GM18511 (cell line): Measurements from ENCODE around the gene FOXP2.
"Not testable (repeated sequence)": the region's sequence is repeated elsewhere in the genome, so short reads cannot be mapped to it uniquely, and the experiment has no call there.

Experiments used
- ATAC-seq: cut with Tn5 transposase; IDR thresholded peaks from one replicate; pipeline ENCODE4 v1.9.1; 2021; ENCODE audit warnings: mild to moderate bottlenecking, moderate library complexity; ENCODE audit not compliant: unreplicated experiment

FOXP2 gene

DNA sequence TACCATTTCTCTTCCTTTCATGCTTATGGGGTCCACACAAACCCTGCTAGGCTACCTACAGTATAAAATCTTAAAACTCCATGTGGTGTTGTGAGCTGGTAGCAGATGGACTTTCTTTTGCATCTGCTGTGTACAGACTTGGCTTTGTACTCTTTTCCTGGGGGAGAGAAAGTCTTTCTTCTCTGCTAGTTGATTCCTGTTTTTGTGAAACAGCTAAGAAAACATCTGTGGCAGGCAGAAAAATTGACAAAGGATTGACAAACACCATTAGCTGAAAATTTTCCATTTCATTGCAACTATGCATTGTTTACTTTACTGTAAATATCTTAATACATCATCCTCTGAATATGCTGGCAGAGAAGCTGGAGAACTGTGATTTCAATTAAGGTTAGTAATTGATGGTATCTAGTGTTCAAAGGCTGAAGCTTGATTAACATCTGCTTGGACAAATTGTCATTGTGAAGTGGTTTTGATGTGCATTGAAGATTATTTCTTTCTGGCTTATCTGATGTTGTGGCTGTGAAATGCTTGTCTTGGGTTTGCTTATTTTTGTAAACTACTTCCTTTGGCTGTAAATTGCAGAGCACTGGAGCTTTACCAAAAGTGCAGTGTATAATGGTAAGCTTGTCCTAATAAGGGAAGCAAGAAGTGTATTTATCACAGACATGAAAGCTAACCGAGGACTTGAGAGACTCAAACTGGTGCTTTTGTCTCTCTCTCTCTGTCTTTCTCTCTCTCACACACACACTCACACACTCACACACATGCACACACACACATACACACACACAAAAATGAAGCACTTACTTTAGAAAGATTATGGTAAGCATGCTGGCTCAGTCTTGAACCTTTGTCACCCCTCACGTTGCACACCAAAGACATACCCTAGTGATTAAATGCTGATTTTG is at the start of gene FOXP2:
Gene FOXP2, plus strand, starts transcription at position 660 of the 908 bp plus-strand sequence. CDS start 11,697 bp downstream, outside the sequence.
- ATAC-seq, result no peak

DNA sequence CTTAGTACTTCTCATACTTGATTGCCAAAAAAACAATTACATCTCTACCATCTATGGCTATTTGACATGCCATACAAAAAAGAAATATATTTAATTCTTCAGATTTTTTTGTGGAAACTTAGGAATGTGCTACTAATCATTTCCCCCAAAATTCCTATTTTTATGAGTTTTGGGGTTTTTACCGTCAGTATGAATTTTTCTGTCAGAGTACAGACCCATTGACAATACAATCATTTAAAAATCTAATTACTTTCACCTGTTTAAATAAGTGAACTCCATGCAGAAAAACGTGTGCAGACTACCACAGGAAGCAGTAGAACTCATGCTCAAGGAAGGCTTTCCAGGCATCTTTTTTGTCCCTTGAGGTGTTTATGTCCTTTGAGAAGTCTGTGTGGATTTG is 48.8 kb upstream of the FOXP2 start:
- no peak for ATAC-seq

DNA sequence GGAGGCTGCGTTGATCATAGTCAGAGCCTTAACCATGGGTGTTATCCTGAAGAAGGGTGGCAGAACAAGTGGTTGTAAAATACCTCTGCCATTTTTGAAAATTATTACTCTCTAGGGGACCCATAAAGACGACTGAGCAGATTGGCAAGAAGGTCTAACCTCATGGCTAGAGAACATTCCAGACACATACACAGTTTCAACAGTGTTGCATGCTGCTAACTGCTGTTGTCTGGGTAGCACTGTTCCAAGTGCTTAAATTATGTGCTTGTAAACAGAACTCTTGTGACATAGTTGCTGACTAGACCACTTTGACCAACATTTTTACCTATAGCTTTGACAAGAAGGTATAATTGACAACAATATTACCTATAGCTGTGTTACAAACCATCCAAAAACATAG is 46.1 kb upstream of the FOXP2 start:
- no peak for ATAC-seq

DNA sequence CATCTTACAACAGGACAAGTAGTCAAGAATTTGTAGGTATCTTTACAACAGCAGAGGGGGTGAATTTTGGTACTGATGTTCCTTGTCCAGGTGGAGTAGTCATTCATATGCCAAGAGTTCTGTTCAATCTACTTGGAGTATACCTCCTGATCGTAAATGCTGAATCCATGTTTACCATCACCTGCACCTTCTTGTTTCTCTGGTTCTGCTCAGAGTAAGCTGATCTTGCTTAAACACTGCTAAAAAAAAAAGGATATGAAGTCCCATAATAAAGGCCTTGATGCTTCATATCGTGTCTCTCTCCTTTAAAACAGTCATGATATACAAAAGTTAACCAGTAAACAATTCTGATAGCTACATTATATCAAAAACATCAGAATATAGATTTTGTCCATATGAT is 45.3 kb upstream of the FOXP2 start:
- no peak for ATAC-seq

DNA sequence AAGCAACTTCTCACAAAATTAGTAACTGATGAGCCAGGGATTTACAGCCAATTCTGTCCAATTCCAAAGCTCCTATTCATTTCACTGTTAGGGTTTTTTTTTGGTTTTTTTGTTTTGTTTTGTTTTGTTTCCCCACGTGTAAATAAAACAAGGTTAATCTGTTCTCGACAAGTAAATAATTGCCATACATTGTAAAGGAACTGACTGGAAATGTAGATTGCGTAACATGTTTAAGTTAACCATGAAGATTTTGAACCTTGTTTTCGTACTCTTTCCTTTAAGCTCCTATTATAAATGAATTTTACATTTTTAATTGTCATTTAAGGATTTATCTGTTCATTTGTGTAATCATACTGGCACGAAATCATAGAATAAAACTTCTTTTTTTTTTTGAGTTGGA is 42.0 kb upstream of the FOXP2 start:
- no peak for ATAC-seq

DNA sequence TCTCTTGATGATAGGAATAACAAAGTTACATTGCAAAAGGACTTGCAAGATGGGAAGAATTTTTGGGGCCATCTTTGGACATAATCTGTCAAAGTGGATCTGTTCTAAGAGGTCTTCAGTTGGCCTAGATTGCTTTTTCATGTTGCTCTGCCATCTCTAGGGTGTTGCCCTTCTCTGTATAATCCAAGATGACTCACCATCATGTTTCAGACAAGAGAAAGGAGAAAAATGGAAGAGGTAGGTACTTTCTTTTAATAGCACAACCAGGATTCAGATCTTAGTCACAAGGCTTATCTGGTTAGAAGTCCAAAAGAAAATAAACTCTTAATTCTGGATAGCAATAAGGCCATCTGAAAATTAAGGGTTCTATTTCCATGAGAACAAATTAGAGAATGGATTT is 38.7 kb upstream of the FOXP2 start:
- no peak for ATAC-seq

DNA sequence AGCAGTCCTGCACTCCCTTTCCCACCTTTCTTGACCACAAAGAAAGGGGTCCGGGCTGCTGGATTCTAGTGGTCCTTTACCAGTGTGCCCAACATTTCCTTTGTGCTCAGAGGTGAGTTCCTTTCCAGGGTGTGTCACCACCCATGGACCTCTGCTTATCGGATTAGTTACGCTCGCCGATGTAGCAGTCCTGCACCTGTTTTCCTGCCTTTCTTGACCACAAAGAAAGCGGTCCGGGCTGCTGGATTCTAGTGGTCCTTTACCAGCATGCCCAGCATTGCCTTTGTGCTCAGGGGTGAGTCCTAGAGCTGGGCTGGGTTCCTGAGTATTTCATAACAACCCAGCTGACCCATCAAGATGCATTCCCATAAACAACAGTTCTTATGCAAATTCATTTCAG is 30.7 kb upstream of the FOXP2 start:
- ATAC-seq, result not testable (repeated sequence)

DNA sequence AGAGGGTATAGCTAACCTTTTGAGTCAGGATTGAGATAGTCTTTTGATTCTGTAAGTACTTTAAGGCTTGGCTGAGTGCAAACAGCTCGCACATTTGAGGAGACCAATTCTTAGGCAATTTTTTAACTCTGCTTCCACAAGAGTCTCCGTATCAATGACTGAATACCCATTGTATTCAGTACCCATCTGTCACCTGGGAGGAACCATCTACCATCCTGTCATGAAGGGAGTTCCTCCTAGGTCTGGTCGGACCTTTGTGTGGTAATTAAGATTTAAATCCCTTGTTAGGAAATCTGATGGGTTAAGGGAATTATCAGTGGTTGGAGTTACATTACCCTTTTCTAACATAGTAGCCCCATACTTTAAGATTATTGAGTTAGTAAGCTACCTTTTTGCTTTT is 30.3 kb upstream of the FOXP2 start:
- not testable (repeated sequence) for ATAC-seq

DNA sequence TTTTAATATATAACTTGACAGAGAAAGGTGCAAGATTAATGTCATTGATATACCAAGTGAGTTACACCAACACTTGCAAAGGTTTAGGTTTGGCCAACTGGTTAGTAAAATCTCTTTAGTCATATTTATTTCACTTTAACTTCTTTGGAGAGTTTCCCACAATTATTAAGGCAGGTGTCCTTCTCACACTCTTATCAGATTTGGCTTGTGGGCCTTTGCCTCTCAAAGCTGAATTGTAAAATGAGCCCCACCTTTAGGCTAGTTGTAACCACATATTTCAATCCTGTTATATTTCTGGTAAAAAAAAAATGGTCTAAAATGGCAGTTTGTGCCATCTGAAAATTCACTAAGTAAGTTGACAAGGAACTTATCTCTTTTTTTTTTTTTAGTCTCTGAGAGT is 26.6 kb upstream of the FOXP2 start:
- no peak for ATAC-seq

DNA sequence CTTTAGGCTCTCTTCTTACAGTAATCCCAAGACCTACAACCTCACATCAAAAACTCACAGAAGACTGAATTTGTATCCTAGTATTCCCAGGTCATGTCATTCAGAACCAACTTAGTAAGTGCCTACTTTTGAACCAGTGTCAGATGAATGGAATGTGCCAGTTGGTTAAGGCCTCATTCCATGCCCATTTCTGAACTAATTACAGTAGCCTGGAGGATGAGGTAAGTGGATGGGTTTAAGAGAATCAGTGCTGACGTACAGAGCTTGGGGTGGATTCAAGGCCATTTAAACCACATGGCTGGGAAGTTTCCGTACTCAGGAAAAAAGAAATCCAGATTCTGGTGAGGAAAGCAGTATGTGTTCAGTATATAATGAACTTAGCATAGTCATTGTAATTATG is 21.9 kb upstream of the FOXP2 start:
- ATAC-seq, result no peak

DNA sequence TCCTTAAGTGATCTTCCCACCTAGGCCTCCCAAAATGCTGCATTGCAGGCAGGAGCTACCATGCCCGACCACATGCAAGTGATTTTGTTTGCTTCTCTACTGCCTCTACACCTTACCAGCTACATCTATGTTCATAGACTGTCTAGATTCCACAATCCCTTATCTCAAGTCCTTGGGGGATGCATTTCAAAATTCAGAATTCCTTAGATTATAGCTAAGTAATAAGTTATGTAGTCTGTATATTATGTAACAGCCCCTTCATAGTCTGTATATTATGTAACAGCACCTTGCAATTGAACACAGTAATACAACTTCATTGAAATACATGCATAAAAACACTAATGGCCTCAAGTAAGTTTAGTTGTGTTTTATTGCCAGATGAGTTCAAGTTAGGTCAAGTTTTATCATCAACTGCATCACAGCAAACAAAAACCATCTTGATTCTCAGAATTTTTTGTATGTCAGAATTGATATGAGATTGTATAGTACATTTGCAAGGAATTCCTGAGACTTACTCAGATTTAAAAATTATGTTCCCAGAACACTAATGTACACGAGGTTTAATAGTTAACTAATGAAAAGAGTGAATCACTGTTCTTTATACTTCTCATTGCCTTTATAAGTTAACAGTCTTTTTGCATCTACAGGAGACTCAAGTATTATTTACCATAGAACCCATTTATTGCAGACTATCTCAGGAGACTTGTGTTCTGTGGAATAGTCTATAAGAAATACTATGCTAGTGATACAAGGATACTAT is 11.6 kb upstream of the FOXP2 start:
- no peak for ATAC-seq

DNA sequence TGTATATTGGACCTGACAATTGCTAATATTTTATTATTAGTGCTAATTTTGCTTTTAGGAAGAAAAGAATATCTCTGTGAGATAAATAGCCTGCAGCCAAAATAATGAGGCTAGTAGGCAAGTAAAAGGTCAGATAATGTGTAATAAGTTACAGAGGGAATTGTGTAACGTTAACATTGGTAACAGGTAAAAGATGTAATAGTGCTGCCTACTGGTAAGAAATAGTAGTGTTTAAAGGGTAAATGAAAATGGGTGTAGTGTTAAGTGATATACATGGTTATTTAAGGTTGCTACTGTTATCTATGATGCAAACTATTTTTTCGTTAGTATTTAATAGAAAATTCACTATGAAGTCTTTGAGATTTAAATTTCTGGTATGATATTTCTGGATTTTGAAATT is 9.2 kb upstream of the FOXP2 start:
- no peak for ATAC-seq

DNA sequence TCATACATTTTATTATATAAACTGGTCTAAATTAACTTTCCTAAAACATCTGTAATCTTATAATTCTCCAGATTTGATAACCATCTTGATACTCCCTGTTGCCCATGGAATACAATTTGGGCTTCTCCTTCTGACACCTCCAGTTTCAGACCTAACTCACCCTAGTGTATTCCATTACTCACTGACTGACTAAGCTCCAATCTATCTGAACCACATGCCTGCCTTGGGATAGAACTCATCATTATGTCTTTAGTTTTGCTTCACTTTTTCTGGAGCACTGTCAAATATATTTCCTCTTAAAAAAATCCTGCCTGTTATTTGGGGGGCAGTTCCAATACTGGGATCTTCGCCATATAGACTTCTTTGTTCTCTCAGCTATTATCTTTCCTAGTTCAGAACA is 4.9 kb upstream of the FOXP2 start:
- no peak for ATAC-seq

DNA sequence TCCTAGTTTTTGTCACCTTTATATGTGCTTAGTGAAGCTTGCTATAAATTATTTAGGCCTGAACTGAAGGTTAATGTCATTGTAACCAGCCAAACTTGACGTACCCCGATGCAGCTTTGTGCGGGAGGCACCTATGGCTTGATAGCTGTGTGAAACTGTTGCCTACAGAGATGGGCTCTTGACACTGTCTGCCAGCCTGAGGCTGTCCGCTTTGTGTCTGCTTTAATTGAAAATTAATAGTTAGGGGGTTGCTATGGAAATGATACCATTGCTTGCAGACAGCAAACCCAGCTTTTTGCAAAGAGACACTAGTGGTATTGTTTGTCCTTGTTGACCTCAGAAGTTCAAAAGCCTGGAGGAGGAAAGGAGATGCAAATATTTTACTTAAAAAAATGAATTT is 2.1 kb upstream of the FOXP2 start:
- ATAC-seq, result no peak

DNA sequence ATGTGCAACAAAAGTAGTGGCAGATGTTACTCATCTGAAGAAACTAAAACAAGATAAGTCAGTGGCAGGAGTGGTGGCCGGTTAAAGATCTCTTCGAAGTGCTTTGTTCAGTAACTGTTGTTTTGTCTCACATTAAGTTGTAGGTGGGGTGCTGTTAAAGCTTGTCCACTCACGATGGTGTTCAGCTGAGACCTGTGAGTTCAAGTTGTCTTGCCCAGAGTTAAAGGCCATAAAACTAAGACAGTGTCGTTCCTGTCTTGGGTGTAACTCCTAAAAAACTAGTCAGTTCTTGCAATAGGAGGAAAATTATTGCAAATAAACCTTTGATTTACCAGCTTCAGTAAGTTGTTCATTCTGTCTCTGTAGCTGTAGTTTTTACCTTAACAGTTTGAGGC is 857 bp upstream of the FOXP2 start:
- ATAC-seq, result no peak

DNA sequence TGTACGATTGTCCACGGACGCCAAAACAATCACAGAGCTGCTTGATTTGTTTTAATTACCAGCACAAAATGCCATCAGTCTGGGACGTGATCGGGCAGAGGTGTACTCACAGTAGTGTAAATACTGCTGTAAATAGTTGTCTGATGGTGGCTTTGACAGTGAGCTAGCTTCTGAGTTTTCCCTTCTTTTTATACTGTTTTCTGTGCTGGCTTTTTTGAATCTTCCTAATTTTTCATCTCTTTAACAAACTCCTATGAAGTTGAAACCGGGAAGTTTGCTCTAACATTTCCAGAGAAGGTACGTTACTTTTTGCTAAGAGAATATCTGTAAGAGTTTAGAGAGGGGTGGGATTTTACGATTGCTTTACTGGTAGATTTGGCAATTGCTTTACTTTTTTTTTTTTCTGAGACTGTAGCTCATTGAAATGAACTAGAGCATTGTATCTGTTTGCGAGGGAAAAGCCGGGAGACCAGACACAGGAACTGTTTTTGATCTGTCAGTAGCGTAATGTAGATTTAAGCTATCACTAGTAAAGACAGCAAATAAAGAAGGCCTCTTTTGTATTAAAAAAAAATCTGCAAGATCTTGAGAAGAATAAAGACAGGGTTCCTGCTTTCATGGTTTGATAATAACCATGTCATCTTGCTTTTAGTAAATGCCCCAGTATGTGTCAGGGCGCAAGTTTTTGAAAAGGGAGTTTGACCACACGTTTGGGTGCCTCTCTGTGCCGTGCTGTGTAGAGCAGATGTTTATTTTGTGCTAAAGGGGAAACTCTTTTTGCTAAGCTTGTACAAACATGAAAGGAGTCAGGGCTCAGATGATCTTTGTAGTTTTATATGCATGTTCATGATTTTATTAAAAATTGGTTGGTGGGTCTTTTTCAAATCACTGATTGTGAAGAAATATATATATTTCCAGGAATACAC is 712 bp downstream of the FOXP2 start:
- no peak for ATAC-seq

DNA sequence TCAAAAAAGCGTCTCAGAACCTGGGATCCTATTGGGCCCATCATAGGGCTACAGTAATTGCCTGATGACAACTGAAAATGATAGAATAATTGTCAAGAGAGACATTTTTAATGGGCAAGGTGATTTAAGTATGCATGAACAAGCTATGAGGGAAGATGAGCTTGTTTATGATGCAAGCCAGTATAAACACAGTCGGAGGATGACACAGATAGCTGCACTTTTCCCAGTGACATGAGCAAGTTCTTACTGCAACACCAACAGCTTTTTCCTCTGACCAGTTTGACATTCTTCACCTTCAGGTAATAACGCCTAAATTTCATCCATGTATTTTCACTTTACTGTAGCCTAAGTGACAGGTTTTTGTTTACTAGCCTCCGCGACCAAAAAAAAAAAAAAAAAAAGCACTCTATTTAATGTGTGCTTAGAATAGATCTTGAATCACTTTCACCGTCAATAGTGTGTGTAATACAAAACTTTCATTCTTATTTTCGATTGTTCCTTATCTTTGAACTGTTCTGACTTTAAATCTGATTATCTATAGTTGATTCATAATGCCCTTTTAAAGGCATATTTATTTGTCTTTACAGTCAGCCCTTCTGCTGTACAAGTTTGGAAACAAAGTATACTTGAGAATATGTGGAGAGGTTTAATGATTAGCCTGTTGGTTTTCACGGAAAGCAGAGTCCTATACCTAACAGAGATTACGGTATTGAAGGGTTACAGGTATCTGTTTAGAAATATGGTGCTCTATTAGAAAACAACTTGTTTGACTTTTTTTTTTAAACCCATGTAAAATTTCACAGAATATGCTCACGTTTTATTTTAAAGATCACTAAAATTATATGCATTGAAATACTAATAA is 1.7 kb downstream of the FOXP2 start:
- no peak for ATAC-seq

DNA sequence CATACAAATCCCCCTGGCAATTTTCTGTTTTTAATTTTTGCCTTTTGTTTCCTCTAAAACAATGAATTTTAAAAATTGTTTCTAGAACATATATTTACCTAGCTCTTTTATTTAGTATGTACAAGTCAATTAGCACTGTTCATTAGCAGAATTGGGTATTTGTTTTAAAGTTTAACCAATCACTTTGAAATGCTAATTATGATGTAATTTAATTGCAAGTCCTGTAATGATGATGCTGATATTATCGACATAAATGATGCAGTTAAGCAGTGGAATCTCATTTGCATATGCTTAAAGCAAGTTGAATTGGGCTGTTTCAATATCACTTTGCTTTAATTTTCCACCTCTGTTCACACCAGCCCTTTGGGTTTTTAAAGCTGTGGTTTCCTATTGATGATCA is 2.7 kb downstream of the FOXP2 start:
- no peak for ATAC-seq

DNA sequence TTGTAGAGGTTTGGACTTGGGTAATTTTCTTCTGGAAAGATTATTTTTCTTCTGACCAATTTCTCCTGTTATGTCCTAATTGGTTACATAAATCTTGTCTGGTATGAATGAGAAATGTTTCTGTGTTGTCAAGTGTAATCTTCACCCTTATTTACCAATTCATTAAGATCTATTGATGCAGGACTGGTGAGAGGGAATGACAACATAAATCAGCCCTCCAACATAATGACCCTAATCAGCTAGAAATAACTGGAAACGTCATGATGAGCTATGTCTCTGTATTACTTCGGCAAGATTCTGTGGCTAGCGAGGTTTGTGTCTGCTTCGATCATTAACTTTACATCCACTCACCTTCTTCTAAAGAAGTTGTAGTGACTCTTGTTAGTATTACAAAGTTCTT is 3.5 kb downstream of the FOXP2 start:
- ATAC-seq, result no peak
